Measurements from ENCODE around the gene LSAMP.

DNA sequence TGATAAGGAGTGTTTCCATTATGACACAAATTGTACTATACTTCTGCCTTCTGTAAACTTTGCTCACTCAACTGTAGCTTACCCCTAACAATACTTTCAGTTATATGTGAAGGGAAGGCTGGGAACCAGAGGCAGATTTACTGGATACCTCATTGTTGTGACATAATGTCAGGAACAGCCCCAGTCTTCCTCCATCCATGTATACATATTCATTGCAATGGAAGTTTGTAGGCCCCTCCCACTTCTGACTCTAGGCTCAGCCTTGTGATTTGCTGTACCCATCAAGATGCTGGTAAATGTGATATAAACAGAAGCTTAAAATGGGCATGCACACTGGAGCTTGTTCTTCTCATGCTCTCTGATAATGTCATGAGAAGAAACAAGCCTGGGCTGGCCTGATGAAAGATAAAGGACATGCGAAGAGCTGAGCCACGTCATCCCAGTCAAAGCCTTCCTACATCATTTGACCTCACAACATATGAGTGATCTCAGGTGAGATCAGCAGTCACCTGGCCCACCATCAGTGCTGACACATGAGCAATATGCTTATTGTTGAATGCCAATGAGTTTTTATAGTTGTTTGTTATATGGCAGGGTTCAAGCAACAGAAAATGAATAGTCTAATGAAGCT lies 554.2 kb downstream of the LSAMP start:
- no peak for TF ChIP-seq EZH2 (IDR thresholded peaks at IDR 0.05)
- TF ChIP-seq, protein P1, sequence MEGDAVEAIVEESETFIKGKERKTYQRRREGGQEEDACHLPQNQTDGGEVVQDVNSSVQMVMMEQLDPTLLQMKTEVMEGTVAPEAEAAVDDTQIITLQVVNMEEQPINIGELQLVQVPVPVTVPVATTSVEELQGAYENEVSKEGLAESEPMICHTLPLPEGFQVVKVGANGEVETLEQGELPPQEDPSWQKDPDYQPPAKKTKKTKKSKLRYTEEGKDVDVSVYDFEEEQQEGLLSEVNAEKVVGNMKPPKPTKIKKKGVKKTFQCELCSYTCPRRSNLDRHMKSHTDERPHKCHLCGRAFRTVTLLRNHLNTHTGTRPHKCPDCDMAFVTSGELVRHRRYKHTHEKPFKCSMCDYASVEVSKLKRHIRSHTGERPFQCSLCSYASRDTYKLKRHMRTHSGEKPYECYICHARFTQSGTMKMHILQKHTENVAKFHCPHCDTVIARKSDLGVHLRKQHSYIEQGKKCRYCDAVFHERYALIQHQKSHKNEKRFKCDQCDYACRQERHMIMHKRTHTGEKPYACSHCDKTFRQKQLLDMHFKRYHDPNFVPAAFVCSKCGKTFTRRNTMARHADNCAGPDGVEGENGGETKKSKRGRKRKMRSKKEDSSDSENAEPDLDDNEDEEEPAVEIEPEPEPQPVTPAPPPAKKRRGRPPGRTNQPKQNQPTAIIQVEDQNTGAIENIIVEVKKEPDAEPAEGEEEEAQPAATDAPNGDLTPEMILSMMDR (IDR thresholded peaks at IDR 0.05) = no peak

Measured in neural progenitor cell (in vitro differentiated cells).